ENCODE data around the gene CCDC157. TPM values are rescaled to one million over a fixed set of nuclear protein-coding genes. Genes with fewer than 3 reads are reported as not detected.

CCDC157 gene
- total and polyA plus RNA-seq, 9 of the 15 experiments (the other 6 are each of a cell fraction or from before 2014, with no cell fraction given) = 0.04 to 1.3 (median 0.68) TPM

- TF ChIP-seq ZNF395 (CRISPR knock-in tag; IDR thresholded peaks at IDR 0.05) (no peak; the same call in 1 of the 2 replicates), DIDO1 (tag; IDR thresholded peaks at IDR 0.05; ENCODE audit: low read depth) (no peak), SREBF2 (CRISPR knock-in tag; IDR thresholded peaks at IDR 0.05) (no peak), PHF8 (IDR thresholded peaks at IDR 0.05; ENCODE audit: borderline replicate concordance, low read length) (no peak), ZHX1 (conservative IDR thresholded peaks at IDR 0.05; ENCODE audit: low read length) (no peak), NCOA2 (IDR thresholded peaks at IDR 0.05; ENCODE audit: partially characterized antibody in 2 of 2) (no peak), ZBTB40 (IDR thresholded peaks at IDR 0.05) (no peak), ZBTB40 (CRISPR knock-in tag; IDR thresholded peaks at IDR 0.05) (no peak), ZKSCAN1 (IDR thresholded peaks at IDR 0.05; ENCODE audit: low read depth, low read length) (no peak), HNRNPLL (IDR thresholded peaks at IDR 0.05; ENCODE audit: low read depth, low read length, poor library complexity, severe bottlenecking) (no peak), ZNF586 (CRISPR knock-in tag; conservative IDR thresholded peaks at IDR 0.05) (no peak), ZNF311 (CRISPR knock-in tag; IDR thresholded peaks at IDR 0.05) (no peak)
Measured at GRCh38 chr22:30421695-30422480, 65.1 kb downstream of the CCDC157 start (continued).
